Activated naive CD8-positive, alpha-beta T cell treated with anti-CD3 and anti-CD28 coated beads, Interleukin-2, amount 10 ng/mL, durations not matched to agents 7 days and 5 days (primary cell): ENCODE measurements around the gene SGPP1. TPM values are rescaled to one million over a fixed set of nuclear protein-coding genes. Genes with fewer than 3 reads are reported as not detected.

ENCODE experiments used
- ATAC-seq: fragments of 150-1000 bp; cut with Tn5 transposase; one replicate; pipeline ENCODE4 v1.10.0; 2021; ENCODE audit warnings: low read depth, moderate library complexity
- POLR2A ChIA-PET: fragments of 350-600 bp; sonication (Branson Sonifier 250); formaldehyde crosslinking; loops from one replicate; lab custom pipeline; 2021; ENCODE audit warnings: antibody characterized with exemption; lab: Charles Lee
- DNase-seq: peaks from one replicate; pipeline ENCODE4 v3.0.0; 2021
- H3K27ac Mint-ChIP-seq: one replicate; pipeline ENCODE4 v1.8.0; 2022; ENCODE audit warnings: mild to moderate bottlenecking, mixed read lengths
- H3K27me3 Mint-ChIP-seq: one replicate; pipeline ENCODE4 v1.8.0; 2022; ENCODE audit warnings: mild to moderate bottlenecking, moderate library complexity, mixed read lengths
- H3K36me3 Mint-ChIP-seq: one replicate; pipeline ENCODE4 v1.8.0; 2021; ENCODE audit warnings: mild to moderate bottlenecking, mixed read lengths
- H3K4me1 Mint-ChIP-seq: one replicate; pipeline ENCODE4 v1.8.0; 2021; ENCODE audit warnings: mixed read lengths
- H3K4me3 Mint-ChIP-seq: one replicate; pipeline ENCODE4 v1.8.0; 2022; ENCODE audit warnings: mild to moderate bottlenecking, moderate library complexity, mixed read lengths
- H3K9me3 Mint-ChIP-seq: one replicate; pipeline ENCODE4 v1.8.0; 2021; ENCODE audit warnings: mixed read lengths
- total RNA-seq, 2 experiments: library from RNA; stranded (reverse); gene quantifications; one replicate each; pipeline ENCODE4 v1.2.3, GENCODE V29; 2021

Gene SGPP1
- total RNA-seq, 2 experiments from 2014 or later = 14.7 to 15.7 TPM

GRCh38 chr14:63682727-63683593 is 44.9 kb downstream of the SGPP1 start:
- Mint-ChIP-seq H3K27me3 (no peaks in the 10 kb centered on the region), H3K27ac (no peak overlapping the region), H3K4me1 (peaks cover 1% of the 10 kb centered on the region), H3K36me3 (peaks cover 20% of the 10 kb centered on the region), H3K9me3 (no peaks in the 10 kb centered on the region), H3K4me3 (no peak overlapping the region)
- ATAC-seq = no peak
- POLR2A ChIA-PET = no interaction called here
- DNase-seq = no peak

- Mint-ChIP-seq H3K9me3 (no peaks in the 10 kb centered on the region), H3K4me1 (no peaks in the 10 kb centered on the region), H3K4me3 (no peak overlapping the region), H3K27me3 (no peaks in the 10 kb centered on the region), H3K36me3 (peaks cover 16% of the 10 kb centered on the region), H3K27ac (no peak overlapping the region)
- DNase-seq (no peak), ATAC-seq (no peak)
- POLR2A ChIA-PET = interaction anchor here (0.6 kb wide), 1 partner anchor 14 kb away, joined by 4 read pairs; no protein-coding TSS in a partner anchor
Measured at GRCh38 chr14:63678536-63678935, 49.3 kb downstream of the SGPP1 start.

GRCh38 chr14:63677891-63678379 is 49.9 kb downstream of the SGPP1 start:
- no peaks in the 10 kb centered on the region for H3K4me1 Mint-ChIP-seq
- H3K9me3 Mint-ChIP-seq = no peaks in the 10 kb centered on the region
- ATAC-seq (no peak), DNase-seq (no peak)
- H3K27me3 Mint-ChIP-seq = no peaks in the 10 kb centered on the region
- H3K36me3 Mint-ChIP-seq = peaks cover 16% of the 10 kb centered on the region
- no peak overlapping the region for H3K27ac Mint-ChIP-seq
- POLR2A ChIA-PET = interaction anchor here (0.6 to 0.7 kb wide), 2 partner anchors 15 to 288 kb away, joined by 4 to 5 read pairs; no protein-coding TSS in a partner anchor
- no peak overlapping the region for H3K4me3 Mint-ChIP-seq

- ATAC-seq = no peak
- H3K27ac Mint-ChIP-seq = no peak overlapping the region
- no peak overlapping the region for H3K4me3 Mint-ChIP-seq
- H3K27me3 Mint-ChIP-seq = no peaks in the 10 kb centered on the region
- DNase-seq = no peak
- H3K9me3 Mint-ChIP-seq = no peaks in the 10 kb centered on the region
- H3K36me3 Mint-ChIP-seq = peaks cover 12% of the 10 kb centered on the region
- POLR2A ChIA-PET = no interaction called here
- H3K4me1 Mint-ChIP-seq = no peaks in the 10 kb centered on the region
Measured at GRCh38 chr14:63676615-63677014, 51.2 kb downstream of the SGPP1 start.

GRCh38 chr14:63673886-63674497 is 53.9 kb downstream of the SGPP1 start:
- Mint-ChIP-seq H3K27ac (no peak overlapping the region), H3K36me3 (peaks cover 2% of the 10 kb centered on the region), H3K4me1 (no peaks in the 10 kb centered on the region), H3K9me3 (no peaks in the 10 kb centered on the region), H3K4me3 (no peak overlapping the region), H3K27me3 (no peaks in the 10 kb centered on the region)
- no peak for ATAC-seq
- POLR2A ChIA-PET = no interaction called here
- DNase-seq = no peak

GRCh38 chr14:63673255-63673654 is 54.6 kb downstream of the SGPP1 start:
- POLR2A ChIA-PET = no interaction called here
- Mint-ChIP-seq H3K36me3 (peaks cover 2% of the 10 kb centered on the region), H3K4me3 (no peak overlapping the region), H3K4me1 (no peaks in the 10 kb centered on the region), H3K9me3 (no peaks in the 10 kb centered on the region), H3K27ac (no peak overlapping the region), H3K27me3 (no peaks in the 10 kb centered on the region)
- DNase-seq (no peak), ATAC-seq (no peak)

- Mint-ChIP-seq H3K27me3 (no peaks in the 10 kb centered on the region), H3K4me3 (no peak overlapping the region), H3K36me3 (peaks cover 2% of the 10 kb centered on the region), H3K27ac (no peak overlapping the region), H3K4me1 (no peaks in the 10 kb centered on the region), H3K9me3 (no peaks in the 10 kb centered on the region)
- no peak for DNase-seq
- ATAC-seq = no peak
- POLR2A ChIA-PET = no interaction called here
Measured at GRCh38 chr14:63672417-63673180, 55.3 kb downstream of the SGPP1 start.

- POLR2A ChIA-PET = no interaction called here
- no peak for DNase-seq
- Mint-ChIP-seq H3K36me3 (peaks cover 2% of the 10 kb centered on the region), H3K27me3 (no peaks in the 10 kb centered on the region), H3K4me3 (no peak overlapping the region), H3K9me3 (no peaks in the 10 kb centered on the region), H3K4me1 (no peaks in the 10 kb centered on the region), H3K27ac (no peak overlapping the region)
- ATAC-seq = no peak
Measured at GRCh38 chr14:63671987-63672386, 55.9 kb downstream of the SGPP1 start.

- Mint-ChIP-seq H3K4me3 (no peak overlapping the region), H3K4me1 (no peaks in the 10 kb centered on the region), H3K9me3 (no peaks in the 10 kb centered on the region), H3K27ac (no peak overlapping the region), H3K36me3 (no peaks in the 10 kb centered on the region), H3K27me3 (no peaks in the 10 kb centered on the region)
- POLR2A ChIA-PET = no interaction called here
- DNase-seq (no peak), ATAC-seq (no peak)
Measured at GRCh38 chr14:63670692-63671091, 57.2 kb downstream of the SGPP1 start.

GRCh38 chr14:63666335-63666734 is 61.5 kb downstream of the SGPP1 start:
- Mint-ChIP-seq H3K27ac (no peak overlapping the region), H3K4me1 (no peaks in the 10 kb centered on the region)

GRCh38 chr14:63663428-63664341 is 64.2 kb downstream of the SGPP1 start:
- peaks cover 2% of the 10 kb centered on the region for H3K36me3 Mint-ChIP-seq
- DNase-seq (no peak), ATAC-seq (no peak)
- no peaks in the 10 kb centered on the region for H3K27me3 Mint-ChIP-seq
- no peaks in the 10 kb centered on the region for H3K9me3 Mint-ChIP-seq
- H3K27ac Mint-ChIP-seq = no peak overlapping the region
- POLR2A ChIA-PET = interaction anchor here (1.2 kb wide), 1 partner anchor 11 kb away, joined by 3 read pairs; no protein-coding TSS in a partner anchor
- no peaks in the 10 kb centered on the region for H3K4me1 Mint-ChIP-seq
- H3K4me3 Mint-ChIP-seq = no peak overlapping the region

More at GRCh38 chr14:63666335-63666734, 61.5 kb downstream of the SGPP1 start:
- Mint-ChIP-seq H3K36me3 (no peaks in the 10 kb centered on the region), H3K27me3 (no peaks in the 10 kb centered on the region), H3K4me3 (no peak overlapping the region), H3K9me3 (no peaks in the 10 kb centered on the region)
- no peak for ATAC-seq
- DNase-seq = no peak
- POLR2A ChIA-PET = interaction anchor here (0.6 kb wide), 1 partner anchor 19 kb away, joined by 3 read pairs; no protein-coding TSS in a partner anchor

- H3K9me3 Mint-ChIP-seq = no peaks in the 10 kb centered on the region
- POLR2A ChIA-PET = no interaction called here
- DNase-seq (no peak), ATAC-seq (no peak)
- H3K4me3 Mint-ChIP-seq = no peak overlapping the region
- H3K36me3 Mint-ChIP-seq = peaks cover 2% of the 10 kb centered on the region
- H3K4me1 Mint-ChIP-seq = no peaks in the 10 kb centered on the region
- no peaks in the 10 kb centered on the region for H3K27me3 Mint-ChIP-seq
- no peak overlapping the region for H3K27ac Mint-ChIP-seq
Measured at GRCh38 chr14:63662776-63663175, 65.1 kb downstream of the SGPP1 start.
